DND-41 (cell line): ENCODE data around the gene FAM111B.

Experiments
- EZH2 ChIP-seq: IDR thresholded peaks from 3 replicates; pipeline ENCODE4 v1.6.1; 2012; ENCODE audit warnings: borderline replicate concordance, low read depth, mild to moderate bottlenecking, moderate library complexity, low read length, inconsistent platforms; ENCODE audit not compliant: severe bottlenecking
- TF ChIP-seq, protein P1 (sequence below): IDR thresholded peaks from 2 replicates; pipeline ENCODE4 v1.5.1; 2012; ENCODE audit warnings: borderline replicate concordance, low read length, moderate library complexity, mild to moderate bottlenecking; ENCODE audit not compliant: poor library complexity, severe bottlenecking; ENCODE audit errors: extremely low read depth

DNA sequence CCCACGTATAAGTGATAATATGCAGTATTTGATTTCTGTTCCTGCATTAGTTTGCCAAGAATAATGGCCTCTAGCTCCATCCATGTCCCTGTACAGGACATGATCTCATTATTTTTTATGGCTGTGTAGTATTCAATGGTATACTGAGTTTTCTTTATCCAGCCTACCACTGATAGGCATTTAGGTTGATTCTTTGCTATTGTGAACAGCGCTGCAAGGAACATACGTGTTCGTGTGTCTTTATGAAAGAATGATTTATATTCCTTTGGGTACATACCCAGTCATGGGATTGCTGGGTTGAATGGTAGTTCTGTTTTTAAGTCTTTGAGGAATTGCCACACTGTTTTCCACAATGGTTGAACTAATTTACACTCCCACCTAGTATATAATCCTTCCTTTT lies 34.2 kb downstream of the FAM111B start:
- TF ChIP-seq, protein P1, sequence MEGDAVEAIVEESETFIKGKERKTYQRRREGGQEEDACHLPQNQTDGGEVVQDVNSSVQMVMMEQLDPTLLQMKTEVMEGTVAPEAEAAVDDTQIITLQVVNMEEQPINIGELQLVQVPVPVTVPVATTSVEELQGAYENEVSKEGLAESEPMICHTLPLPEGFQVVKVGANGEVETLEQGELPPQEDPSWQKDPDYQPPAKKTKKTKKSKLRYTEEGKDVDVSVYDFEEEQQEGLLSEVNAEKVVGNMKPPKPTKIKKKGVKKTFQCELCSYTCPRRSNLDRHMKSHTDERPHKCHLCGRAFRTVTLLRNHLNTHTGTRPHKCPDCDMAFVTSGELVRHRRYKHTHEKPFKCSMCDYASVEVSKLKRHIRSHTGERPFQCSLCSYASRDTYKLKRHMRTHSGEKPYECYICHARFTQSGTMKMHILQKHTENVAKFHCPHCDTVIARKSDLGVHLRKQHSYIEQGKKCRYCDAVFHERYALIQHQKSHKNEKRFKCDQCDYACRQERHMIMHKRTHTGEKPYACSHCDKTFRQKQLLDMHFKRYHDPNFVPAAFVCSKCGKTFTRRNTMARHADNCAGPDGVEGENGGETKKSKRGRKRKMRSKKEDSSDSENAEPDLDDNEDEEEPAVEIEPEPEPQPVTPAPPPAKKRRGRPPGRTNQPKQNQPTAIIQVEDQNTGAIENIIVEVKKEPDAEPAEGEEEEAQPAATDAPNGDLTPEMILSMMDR: no peak
- TF ChIP-seq EZH2: no peak
